Loucy (cell line): ENCODE results near the gene TMEM187.

Experiments
- EZH2phosphoT487 ChIP-seq: fragments of 200-600 bp; IDR thresholded peaks from 2 replicates; pipeline ENCODE4 v1.6.1; 2018; ENCODE audit warnings: antibody characterized with exemption, mild to moderate bottlenecking, moderate library complexity, borderline replicate concordance
- TF ChIP-seq, protein P1 (sequence below): fragments of 200-600 bp; sonication (generic); conservative IDR thresholded peaks from 2 replicates; pipeline ENCODE4 v1.5.1; 2014; ENCODE audit warnings: mild to moderate bottlenecking, antibody characterized with exemption, low read length

- TF ChIP-seq, protein P1, sequence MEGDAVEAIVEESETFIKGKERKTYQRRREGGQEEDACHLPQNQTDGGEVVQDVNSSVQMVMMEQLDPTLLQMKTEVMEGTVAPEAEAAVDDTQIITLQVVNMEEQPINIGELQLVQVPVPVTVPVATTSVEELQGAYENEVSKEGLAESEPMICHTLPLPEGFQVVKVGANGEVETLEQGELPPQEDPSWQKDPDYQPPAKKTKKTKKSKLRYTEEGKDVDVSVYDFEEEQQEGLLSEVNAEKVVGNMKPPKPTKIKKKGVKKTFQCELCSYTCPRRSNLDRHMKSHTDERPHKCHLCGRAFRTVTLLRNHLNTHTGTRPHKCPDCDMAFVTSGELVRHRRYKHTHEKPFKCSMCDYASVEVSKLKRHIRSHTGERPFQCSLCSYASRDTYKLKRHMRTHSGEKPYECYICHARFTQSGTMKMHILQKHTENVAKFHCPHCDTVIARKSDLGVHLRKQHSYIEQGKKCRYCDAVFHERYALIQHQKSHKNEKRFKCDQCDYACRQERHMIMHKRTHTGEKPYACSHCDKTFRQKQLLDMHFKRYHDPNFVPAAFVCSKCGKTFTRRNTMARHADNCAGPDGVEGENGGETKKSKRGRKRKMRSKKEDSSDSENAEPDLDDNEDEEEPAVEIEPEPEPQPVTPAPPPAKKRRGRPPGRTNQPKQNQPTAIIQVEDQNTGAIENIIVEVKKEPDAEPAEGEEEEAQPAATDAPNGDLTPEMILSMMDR = no peak
- TF ChIP-seq EZH2phosphoT487 = no peak
Measured at GRCh38 chrX:153958605-153959004, 13.9 kb upstream of the TMEM187 start.
